H9 (cell line): Measurements from ENCODE around the gene VIPR2. TPM values are rescaled to one million over a fixed set of nuclear protein-coding genes. Genes with fewer than 3 reads are reported as not detected.

Source experiments
- DNase-seq: peaks from one replicate; pipeline ENCODE4 v3.0.0-alpha.2; 2017
- H2AFZ ChIP-seq: one replicate; pipeline ENCODE4 v1.6.1; 2013; ENCODE audit warnings: mild to moderate bottlenecking, low read length, control low read depth, moderate library complexity
- H2AK5ac ChIP-seq: 2 replicates; pipeline ENCODE4 v1.6.1; 2013; ENCODE audit warnings: low read length, control low read depth, mixed read lengths; ENCODE audit not compliant: insufficient read length
- H2BK120ac ChIP-seq: one replicate; pipeline ENCODE4 v1.6.1; 2013; ENCODE audit warnings: low read depth, mild to moderate bottlenecking, low read length, control low read depth, inconsistent platforms; ENCODE audit not compliant: poor library complexity, severe bottlenecking
- H2BK12ac ChIP-seq: 2 replicates; pipeline ENCODE4 v1.6.1; 2013; ENCODE audit warnings: low read length, control low read depth, mixed read lengths, low read depth; ENCODE audit not compliant: insufficient read length
- H2BK15ac ChIP-seq: 2 replicates; pipeline ENCODE4 v1.6.1; 2013; ENCODE audit warnings: low read depth, low read length, control low read depth
- H2BK20ac ChIP-seq: one replicate; pipeline ENCODE4 v1.6.1; 2013; ENCODE audit warnings: low read depth, mild to moderate bottlenecking, low read length, control low read depth, inconsistent platforms; ENCODE audit not compliant: poor library complexity, severe bottlenecking
- H2BK5ac ChIP-seq: 2 replicates; pipeline ENCODE4 v1.6.1; 2013; ENCODE audit warnings: low read length, control low read depth, mixed read lengths; ENCODE audit not compliant: insufficient read length
- H3K14ac ChIP-seq: 2 replicates; pipeline ENCODE4 v1.6.1; 2013; ENCODE audit warnings: low read length, control low read depth; ENCODE audit not compliant: insufficient read depth
- H3K18ac ChIP-seq: 2 replicates; pipeline ENCODE4 v1.6.1; 2013; ENCODE audit warnings: low read depth, mild to moderate bottlenecking, mixed read lengths, low read length, control low read depth; ENCODE audit not compliant: insufficient read length
- H3K23ac ChIP-seq: 2 replicates; pipeline ENCODE4 v1.6.1; 2013; ENCODE audit warnings: low read length, control low read depth, mixed read lengths, low read depth; ENCODE audit not compliant: insufficient read length
- H3K23me2 ChIP-seq: 2 replicates; pipeline ENCODE4 v1.6.1; 2013; ENCODE audit warnings: low read depth, mild to moderate bottlenecking, mixed read lengths, low read length, control low read depth; ENCODE audit not compliant: insufficient read length, poor library complexity, severe bottlenecking
- H3K27ac ChIP-seq: 2 replicates; pipeline ENCODE4 v1.5.1; 2013; ENCODE audit warnings: low read length, control low read depth, mixed read lengths, low read depth; ENCODE audit not compliant: insufficient read length
- H3K27me3 ChIP-seq: 2 replicates; pipeline ENCODE4 v1.6.1; 2013; ENCODE audit warnings: low read length, control low read depth, inconsistent platforms; ENCODE audit not compliant: insufficient read depth
- H3K4ac ChIP-seq: 2 replicates; pipeline ENCODE4 v1.6.1; 2013; ENCODE audit warnings: low read depth, mild to moderate bottlenecking, control low read depth, inconsistent platforms, low read length, moderate library complexity
- H3K4me1 ChIP-seq: 2 replicates; pipeline ENCODE4 v1.6.1; 2013; ENCODE audit warnings: low read length, control low read depth, inconsistent platforms; ENCODE audit not compliant: insufficient read depth
- H3K4me2 ChIP-seq: 2 replicates; pipeline ENCODE4 v1.6.1; 2013; ENCODE audit warnings: low read length, control low read depth, mixed read lengths; ENCODE audit not compliant: insufficient read length, insufficient read depth
- H3K56ac ChIP-seq: 2 replicates; pipeline ENCODE4 v1.6.1; 2013; ENCODE audit warnings: low read depth, mild to moderate bottlenecking, mixed read lengths, low read length, control low read depth; ENCODE audit not compliant: insufficient read length
- H3K79me1 ChIP-seq: 2 replicates; pipeline ENCODE4 v1.6.1; 2013; ENCODE audit warnings: low read depth, mild to moderate bottlenecking, moderate library complexity, low read length, control low read depth, inconsistent platforms; ENCODE audit not compliant: insufficient read depth, poor library complexity, severe bottlenecking
- H3K79me2 ChIP-seq: 2 replicates; pipeline ENCODE4 v1.6.1; 2013; ENCODE audit warnings: low read length, control low read depth, inconsistent platforms; ENCODE audit not compliant: insufficient read depth
- H3K9ac ChIP-seq: 2 replicates; pipeline ENCODE4 v1.6.1; 2013; ENCODE audit warnings: low read length, control low read depth, mixed read lengths; ENCODE audit not compliant: insufficient read length; ENCODE audit errors: extremely low read depth
- H3K9me3 ChIP-seq: one replicate; pipeline ENCODE4 v1.6.1; 2013; ENCODE audit warnings: low read depth, low read length, inconsistent platforms; ENCODE audit not compliant: control insufficient read depth
- H3T11ph ChIP-seq: one replicate; pipeline ENCODE4 v1.6.1; 2013; ENCODE audit warnings: mild to moderate bottlenecking, low read length, control low read depth, inconsistent platforms
- H4K20me1 ChIP-seq: one replicate; pipeline ENCODE4 v1.6.1; 2013; ENCODE audit not compliant: control insufficient read depth, insufficient read length, insufficient read depth
- H4K5ac ChIP-seq: 2 replicates; pipeline ENCODE4 v1.6.1; 2013; ENCODE audit warnings: low read depth, mild to moderate bottlenecking, mixed read lengths, low read length, control low read depth; ENCODE audit not compliant: insufficient read length
- H4K8ac ChIP-seq: replicated peaks from 2 replicates; pipeline ENCODE4 v1.6.1; 2013; ENCODE audit warnings: low read length, control low read depth, mixed read lengths, low read depth; ENCODE audit not compliant: insufficient read length
- H4K91ac ChIP-seq: 2 replicates; pipeline ENCODE4 v1.6.1; 2013; ENCODE audit warnings: low read depth, mild to moderate bottlenecking, moderate library complexity, mixed read lengths, low read length, control low read depth; ENCODE audit not compliant: insufficient read length
- H3K27ac Mint-ChIP-seq, 3 experiments: 2 replicates in 2 of 3; 3 replicates in 1 of 3; pipeline ENCODE4 v1.8.0; 2020 to 2021; ENCODE audit warnings: mixed read lengths in 3 of 3, mild to moderate bottlenecking in 1 of 3, moderate library complexity in 1 of 3
- H3K27me3 Mint-ChIP-seq: 2 replicates; pipeline ENCODE4 v1.8.0; 2021; ENCODE audit warnings: low read depth, mild to moderate bottlenecking, moderate library complexity, mixed read lengths
- H3K36me3 Mint-ChIP-seq, 3 experiments: 2 replicates in 2 of 3; 3 replicates in 1 of 3; pipeline ENCODE4 v1.8.0; 2020 to 2021; ENCODE audit warnings: low read depth in 3 of 3, mixed read lengths in 3 of 3; ENCODE audit not compliant: insufficient read depth in 1 of 3
- H3K4me1 Mint-ChIP-seq, 2 experiments: 2 replicates each; pipeline ENCODE4 v1.8.0; 2020; ENCODE audit warnings: mixed read lengths in 2 of 2
- H3K4me3 Mint-ChIP-seq, 2 experiments: 2 replicates in 1 of 2; 3 replicates in 1 of 2; pipeline ENCODE4 v1.8.0; 2020 to 2021; ENCODE audit warnings: mild to moderate bottlenecking in 2 of 2, mixed read lengths in 2 of 2, moderate library complexity in 1 of 2
- H3K9me3 Mint-ChIP-seq, 2 experiments: 2 replicates in 1 of 2; 3 replicates in 1 of 2; pipeline ENCODE4 v1.8.0; 2020; ENCODE audit warnings: mild to moderate bottlenecking in 2 of 2, mixed read lengths in 2 of 2, moderate library complexity in 1 of 2
- CTCF ChIP-seq: fragments of 200-600 bp; sonication (generic); conservative IDR thresholded peaks from 3 replicates; pipeline ENCODE4 v1.8.0; 2021; ENCODE audit warnings: antibody characterized with exemption, mild to moderate bottlenecking
- WGBS: extraction: QIAGEN DNeasy Blood & Tissue Kit; methylation state at CpG from one replicate; pipeline ENCODE4 v1.1.7; 2013; ENCODE audit warnings: missing lambda C conversion rate, low lambda C conversion rate, mixed read lengths; ENCODE audit not compliant: insufficient read length; ENCODE audit errors: extremely low coverage; 5-methylcytosine and 5-hydroxymethylcytosine counted together
- total RNA-seq: library from RNA; stranded (reverse); gene quantifications from 2 replicates; pipeline ENCODE4 v1.2.1, GENCODE V29; 2021

VIPR2 gene
- total RNA-seq, 1 experiment from 2014 or later = 1.6 TPM

- Histone ChIP-seq H3K79me1 (no peaks in the 10 kb centered on the region), H2AFZ (no peak overlapping the region), H3T11ph (no peak overlapping the region), H3K56ac (no peak overlapping the region), H3K27me3 (no peaks in the 10 kb centered on the region), H2AK5ac (no peak overlapping the region), H4K5ac (no peak overlapping the region), H3K4ac (no peak overlapping the region), H2BK120ac (no peak overlapping the region), H3K23me2 (no peaks in the 10 kb centered on the region), H2BK20ac (no peak overlapping the region), H3K4me2 (no peak overlapping the region), H3K9me3 (no peaks in the 10 kb centered on the region), H3K79me2 (no peaks in the 10 kb centered on the region), H3K14ac (no peak overlapping the region), H4K20me1 (no peaks in the 10 kb centered on the region), H4K8ac (no peak overlapping the region), H3K9ac (no peak overlapping the region), H3K4me1 (peaks cover 2% of the 10 kb centered on the region; the same call in 1 of the 2 replicates), H3K27ac (no peak overlapping the region), H2BK15ac (no peak overlapping the region), H2BK5ac (no peak overlapping the region), H3K23ac (no peak overlapping the region), H4K91ac (no peak overlapping the region), H3K18ac (no peak overlapping the region), H2BK12ac (no peak overlapping the region)
- no peak for DNase-seq
- no peak overlapping the region for H3K27ac Mint-ChIP-seq
- WGBS = no CpG with 5 or more reads among the region's 9 CpGs
- H3K9me3 Mint-ChIP-seq = peaks cover 0 to 3% of the 10 kb centered on the region in 2 experiments; a peak in 1 of 5 replicates
- H3K27me3 Mint-ChIP-seq = peaks cover 3% of the 10 kb centered on the region
- H3K4me1 Mint-ChIP-seq = peaks cover 14 to 33% of the 10 kb centered on the region in 2 experiments
- H3K36me3 Mint-ChIP-seq = no peaks in the 10 kb centered on the region; a peak in 1 of 7 replicates
- H3K4me3 Mint-ChIP-seq = no peak overlapping the region
- no peak for TF ChIP-seq CTCF
Observed at GRCh38 chr7:159130199-159130775, 14.4 kb downstream of the VIPR2 start.
